GF-D8 (cell line): ENCODE measurements around the gene PLEKHM1.

ENCODE experiments used
- DNase-seq: peaks from one replicate; lab custom pipeline; 2025; lab: John Stamatoyannopoulos, UW

PLEKHM1 gene

GRCh38 chr17:45441526-45442310 is 48.8 kb downstream of the PLEKHM1 start:
- no peak for DNase-seq

- peak; percentile 8 for DNase-seq
Observed at GRCh38 chr17:45440839-45441515, 49.5 kb downstream of the PLEKHM1 start.

GRCh38 chr17:45440161-45440778 is 50.3 kb downstream of the PLEKHM1 start:
- DNase-seq = no peak

- no peak for DNase-seq
Observed at GRCh38 chr17:45438931-45439610, 51.5 kb downstream of the PLEKHM1 start.

- DNase-seq = no peak
Observed at GRCh38 chr17:45437465-45438283, 52.8 kb downstream of the PLEKHM1 start.

GRCh38 chr17:45436625-45437464 is 53.7 kb downstream of the PLEKHM1 start:
- DNase-seq = no peak

- DNase-seq = no peak
Observed at GRCh38 chr17:45436161-45436560, 54.4 kb downstream of the PLEKHM1 start.

GRCh38 chr17:45435481-45435880 is 55.0 kb downstream of the PLEKHM1 start:
- DNase-seq = no peak

- DNase-seq = peak; percentile 11
Observed at GRCh38 chr17:45433159-45433535, 57.4 kb downstream of the PLEKHM1 start.

GRCh38 chr17:45432405-45433158 is 57.9 kb downstream of the PLEKHM1 start, which contains the start of gene ARHGAP27:
ARHGAP27 (minus strand) TSS chr17:45432870; CDS start chr17:45430279, 2,591 bp downstream.
- DNase-seq = peak; percentile 47

- peak; percentile 24 for DNase-seq
Observed at GRCh38 chr17:45431531-45432404, 58.8 kb downstream of the PLEKHM1 start.

GRCh38 chr17:45430738-45431530 is 59.6 kb downstream of the PLEKHM1 start:
- DNase-seq = no peak

- no peak for DNase-seq
Observed at GRCh38 chr17:45430006-45430737, 60.3 kb downstream of the PLEKHM1 start.

- no peak for DNase-seq
Observed at GRCh38 chr17:45429339-45430005, 61.0 kb downstream of the PLEKHM1 start.

- no peak for DNase-seq
Observed at GRCh38 chr17:45428931-45429338, 61.6 kb downstream of the PLEKHM1 start.

- peak; percentile 76 for DNase-seq
Observed at GRCh38 chr17:45428050-45428617, 62.4 kb downstream of the PLEKHM1 start.
